K562 (cell line): ENCODE data around the gene ESCO1. TPM values are rescaled to one million over a fixed set of nuclear protein-coding genes. Genes with fewer than 3 reads are reported as not detected.

Source experiments
- ARID3A ChIP-seq: IDR thresholded peaks from 2 replicates; pipeline ENCODE4 v1.6.1; 2012; ENCODE audit warnings: low read depth, low read length, improper control_type of control experiment, borderline replicate concordance
- E2F6 ChIP-seq, 2 experiments: IDR thresholded peaks; 2 replicates each; pipeline ENCODE4 v1.6.1; 2011; ENCODE audit warnings: borderline replicate concordance in 1 of 2, control low read depth in 1 of 2, low read depth in 1 of 2, low read length in 1 of 2, mild to moderate bottlenecking in 1 of 2, mixed read lengths in 1 of 2, moderate library complexity in 1 of 2; ENCODE audit not compliant: insufficient read depth in 1 of 2, insufficient read length in 1 of 2, poor library complexity in 1 of 2, severe bottlenecking in 1 of 2; ENCODE audit errors: extremely low read depth in 1 of 2
- ELK1 ChIP-seq: sonication (generic); formaldehyde crosslinking; IDR thresholded peaks from 2 replicates; pipeline ENCODE4 v1.8.1; 2022; ENCODE audit warnings: missing genetic modification reagents
- KDM5B ChIP-seq: fragments of 200-600 bp; sonication (generic); IDR thresholded peaks from 2 replicates; pipeline ENCODE4 v1.6.1; 2012; ENCODE audit warnings: low read depth, mild to moderate bottlenecking, moderate library complexity, low read length, control low read depth, inconsistent platforms; ENCODE audit not compliant: insufficient replicate concordance
- NCOA6 ChIP-seq: fragments of 450-650 bp; IDR thresholded peaks from 2 replicates; pipeline ENCODE4 v1.6.1; 2017; ENCODE audit warnings: mild to moderate bottlenecking
- RBM22 ChIP-seq: fragments of 200-400 bp; formaldehyde crosslinking; IDR thresholded peaks from 2 replicates; pipeline ENCODE4 v1.6.1; 2018; ENCODE audit warnings: low read length, low read depth; ENCODE audit not compliant: poor library complexity, severe bottlenecking
- SMAD4 ChIP-seq: fragments of 250-450 bp; sonication (Bioruptor Pico); conservative IDR thresholded peaks from 2 replicates; pipeline ENCODE4 v1.8.0; 2021; ENCODE audit warnings: inconsistent platforms, mild to moderate bottlenecking, moderate library complexity
- THAP12 ChIP-seq: fragments of 250-450 bp; sonication (Bioruptor Pico); IDR thresholded peaks from 2 replicates; pipeline ENCODE4 v1.9.0; 2021; ENCODE audit warnings: mild to moderate bottlenecking, inconsistent platforms
- YY1 ChIP-seq, 3 experiments: IDR thresholded peaks; 2 replicates each; pipeline ENCODE4 v1.6.1; 2011; ENCODE audit warnings: low read length in 2 of 3, mild to moderate bottlenecking in 2 of 3, moderate library complexity in 2 of 3, borderline replicate concordance in 1 of 3, control low read depth in 1 of 3, low read depth in 1 of 3; ENCODE audit not compliant: insufficient read depth in 3 of 3, insufficient replicate concordance in 2 of 3, control insufficient read depth in 1 of 3, insufficient read length in 1 of 3; ENCODE audit errors: extremely low read depth in 1 of 3
- ZBTB2 ChIP-seq: fragments of 450-650 bp; IDR thresholded peaks from 2 replicates; pipeline ENCODE4 v1.6.1; 2016; ENCODE audit warnings: antibody characterized with exemption
- ZNF639 ChIP-seq, 2 experiments: fragments of 200-800 bp in 1 of 2; sonication (Bioruptor generic) in 1 of 2; sonication (generic) in 1 of 2; formaldehyde crosslinking in 1 of 2; IDR thresholded peaks in 1 of 2; conservative IDR thresholded peaks in 1 of 2; 2 replicates each; pipeline versions ENCODE4 v1.5.0 to v1.6.1; 2016 to 2020; ENCODE audit warnings: missing compliant biosample characterization in 1 of 2, missing genetic modification characterization in 1 of 2, missing genetic modification reagents in 1 of 2
- polyA plus RNA-seq, 8 experiments: library from polyadenylated mRNA; depleted of rRNA in 4 of 8; stranded (reverse) in 5 of 8; unstranded in 3 of 8; fragments of >200 nt; fragmentation: Nextera tagmentation in 2 of 8; fragmentation: Illumina TruSeq in 1 of 8; extraction: Ambion mirVana in 2 of 8; extraction: Trizol in 1 of 8; gene quantifications; 2 replicates each; pipeline versions ENCODE4 v1.2.1 to v1.2.3, GENCODE V29; 2011 to 2014; ENCODE audit warnings: inconsistent platforms in 1 of 8, missing spikeins in 1 of 8
- total RNA-seq, 7 experiments: library from RNA; depleted of rRNA in 6 of 7; stranded (reverse); fragments of >200 nt in 6 of 7; fragmentation: Illumina TruSeq in 2 of 7; extraction: Trizol in 2 of 7; gene quantifications; 2 replicates each; pipeline versions ENCODE4 v1.2.1 to v1.2.3, GENCODE V29; 2011 to 2021; ENCODE audit warnings: low replicate concordance in 1 of 7

Gene ESCO1
- total and polyA plus RNA-seq, 9 of the 15 experiments (the other 6 are each of a cell fraction or from before 2014, with no cell fraction given): 15.0 to 31.3 (median 19.6) TPM

- TF ChIP-seq E2F6 (IDR thresholded peaks at IDR 0.05; ENCODE audit: borderline replicate concordance in 1 of 2, extremely low read depth in 1 of 2, insufficient read depth in 1 of 2, insufficient read length in 1 of 2, low read depth in 1 of 2, low read length in 1 of 2, poor library complexity in 1 of 2, severe bottlenecking in 1 of 2): peak; percentile 94 to 96
- TF ChIP-seq THAP12 (CRISPR knock-in tag): peak; percentile 97
- TF ChIP-seq YY1 (IDR thresholded peaks at IDR 0.05; ENCODE audit: borderline replicate concordance in 1 of 3, control insufficient read depth in 1 of 3, extremely low read depth in 1 of 3, insufficient read depth in 3 of 3, insufficient read length in 1 of 3, insufficient replicate concordance in 2 of 3, low read depth in 1 of 3, low read length in 2 of 3): peak; percentile 51 to 86 (median 79)
- peak; percentile 62; the same call in 1 of the 2 replicates for TF ChIP-seq ZBTB2
- TF ChIP-seq ZNF639 (CRISPR knock-in tag; conservative IDR thresholded peaks at IDR 0.05 in 1 of 2, IDR thresholded peaks at IDR 0.05 in 1 of 2): peak in 1 of 2 experiments; percentile 71; a peak in 2 of 4 replicates
- peak; percentile 87 for TF ChIP-seq KDM5B
- peak; percentile 60 for TF ChIP-seq RBM22
- peak; percentile 60; the same call in 1 of the 2 replicates for TF ChIP-seq SMAD4
- 0 out of 2 replicates have a peak, but pooled peaks have one; percentile 18 for TF ChIP-seq ELK1 (CRISPR knock-in tag)
- TF ChIP-seq NCOA6: no peak
- 0 out of 2 replicates have a peak, but pooled peaks have one; percentile 2 for TF ChIP-seq ARID3A
Measured at GRCh38 chr18:21612125-21613039, 11.9 kb upstream of the ESCO1 start, which contains the start of gene SNRPD1 (continued).
